Kidney epithelial cell (primary cell): ENCODE measurements around the gene FAM3A. TPM values are rescaled to one million over a fixed set of nuclear protein-coding genes. Genes with fewer than 3 reads are reported as not detected.

ENCODE experiments used
- DNase-seq: peaks from one replicate; pipeline ENCODE4 v3.0.0-alpha.2; 2010; ENCODE audit warnings: low read depth
- H3K27me3 ChIP-seq: 2 replicates; pipeline ENCODE4 v1.6.0; 2011; ENCODE audit warnings: low read length; ENCODE audit not compliant: control insufficient read depth, insufficient read depth
- H3K36me3 ChIP-seq: 2 replicates; pipeline ENCODE4 v1.5.1; 2011; ENCODE audit warnings: low read length; ENCODE audit not compliant: control insufficient read depth, insufficient read depth
- H3K4me3 ChIP-seq: 2 replicates; pipeline ENCODE4 v1.5.1; 2011; ENCODE audit warnings: low read depth, mild to moderate bottlenecking, control low read depth, low read length
- CTCF ChIP-seq: IDR thresholded peaks from 2 replicates; pipeline ENCODE4 v1.5.1; 2011; ENCODE audit warnings: mild to moderate bottlenecking, moderate library complexity, low read length, control low read depth, inconsistent platforms; ENCODE audit not compliant: insufficient read depth, poor library complexity, severe bottlenecking
- total RNA-seq: library from RNA; depleted of rRNA; stranded (reverse); fragments of >200 nt; gene quantifications from 2 replicates; pipeline ENCODE4 v1.2.3, GENCODE V29; 2015

Gene FAM3A
- total RNA-seq, 1 donor from 2014 or later, result 32.3 TPM

- DNase-seq, result no peak
- Histone ChIP-seq H3K36me3 (no peaks in the 10 kb centered on the region), H3K27me3 (no peaks in the 10 kb centered on the region), H3K4me3 (peak within 1 kb of the TSS; percentile 70)
- TF ChIP-seq CTCF, result no peak
These were observed 57.7 kb downstream of the FAM3A start, which contains the start of gene PLXNA3 for GRCh38 chrX:154458116-154458953. Gene PLXNA3 (plus strand): TSS chrX:154458281. CDS start chrX:154460184, 1,903 bp downstream.

DNA sequence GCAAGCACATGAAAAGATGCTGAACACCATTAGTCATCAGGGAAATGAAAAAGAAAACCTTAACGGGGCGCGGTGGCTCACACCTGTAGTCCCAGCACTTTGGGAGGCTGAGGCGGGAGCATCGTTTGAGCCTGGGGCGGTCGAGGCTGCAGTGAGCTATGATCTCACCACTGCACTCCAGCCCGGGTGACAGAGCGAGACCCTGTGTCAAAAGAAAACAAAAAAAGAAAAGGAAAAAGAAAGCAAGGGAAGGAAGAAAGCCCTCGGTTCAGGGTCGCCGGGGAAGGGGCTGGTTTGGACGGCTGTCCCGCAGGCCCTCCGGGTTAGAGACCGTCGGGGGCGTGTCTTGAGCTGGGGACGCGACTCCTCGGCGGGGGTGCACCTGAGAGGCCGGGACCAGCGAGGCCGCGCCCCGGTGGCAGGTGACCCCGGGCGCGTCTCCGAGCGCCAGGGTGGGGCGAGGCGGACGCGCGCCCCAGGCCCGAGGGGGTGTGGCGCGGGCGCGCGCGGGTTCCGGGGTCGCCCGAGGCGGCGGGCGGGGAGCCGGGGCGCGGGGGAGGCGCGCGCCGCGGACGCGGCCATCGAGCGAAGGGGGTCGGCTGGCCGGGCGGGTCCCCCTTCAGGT lies 58.4 kb downstream of the FAM3A start:
- DNase-seq, result no peak
- Histone ChIP-seq H3K4me3 (peak overlapping the region; percentile 70), H3K36me3 (no peaks in the 10 kb centered on the region), H3K27me3 (no peaks in the 10 kb centered on the region)
- TF ChIP-seq CTCF, result no peak

Other genes starting within 250 kb of the FAM3A start
- not detected in 2 replicates for gene TEX28, start 221.1 kb downstream of the FAM3A start, total RNA-seq
- gene TKTL1, start 220.4 kb downstream of the FAM3A start, total RNA-seq, result not detected in 2 replicates
- 2,357 and 2,761 TPM in 2 replicates for gene FLNA, start 141.6 kb downstream of the FAM3A start, total RNA-seq
- 56.2 and 60.5 TPM in 2 replicates for gene EMD, start 136.9 kb downstream of the FAM3A start, total RNA-seq
- 8,307 and 11,298 TPM in 2 replicates for gene RPL10, start 117.9 kb downstream of the FAM3A start, total RNA-seq
- 15.5 and 16.6 TPM in 2 replicates for gene DNASE1L1, start 107.0 kb downstream of the FAM3A start, total RNA-seq
- gene TAFAZZIN, start 104.7 kb downstream of the FAM3A start, total RNA-seq, result 55.2 and 62.0 TPM in 2 replicates
- gene ATP6AP1, start 87.6 kb downstream of the FAM3A start, total RNA-seq, result 70.0 and 78.3 TPM in 2 replicates
- gene GDI1, start 79.1 kb downstream of the FAM3A start, total RNA-seq, result 113 and 121 TPM in 2 replicates
- gene FAM50A, start 72.1 kb downstream of the FAM3A start, total RNA-seq, result 79.1 and 80.0 TPM in 2 replicates
- gene PLXNA3, start 58.0 kb downstream of the FAM3A start, total RNA-seq, result 16.7 and 34.7 TPM in 2 replicates
- gene LAGE3, start 37.0 kb downstream of the FAM3A start, total RNA-seq, result 27.9 and 28.8 TPM in 2 replicates
- gene UBL4A, start 29.6 kb downstream of the FAM3A start, total RNA-seq, result 48.3 and 55.9 TPM in 2 replicates
- 20.3 and 37.9 TPM in 2 replicates for gene SLC10A3, start 25.6 kb downstream of the FAM3A start, total RNA-seq
- gene G6PD, start 30.6 kb upstream of the FAM3A start, total RNA-seq, result 39.2 and 47.0 TPM in 2 replicates
- gene IKBKG, start 31.4 kb upstream of the FAM3A start, total RNA-seq, result 14.6 and 16.7 TPM in 2 replicates
- not detected in 2 replicates for gene CTAG1A, start 68.9 kb upstream of the FAM3A start, total RNA-seq
- not detected in 2 replicates for gene CTAG1B, start 103.0 kb upstream of the FAM3A start, total RNA-seq
- not detected in 2 replicates for gene CTAG2, start 137.3 kb upstream of the FAM3A start, total RNA-seq
- 0.42 and 0.82 TPM in 2 replicates for gene GAB3, start 234.8 kb upstream of the FAM3A start, total RNA-seq
- gene DKC1, start 246.6 kb upstream of the FAM3A start, total RNA-seq, result 32.3 and 43.8 TPM in 2 replicates